GM12878 (cell line): ENCODE measurements around the gene SSTR4. TPM values are rescaled to one million over a fixed set of nuclear protein-coding genes. Genes with fewer than 3 reads are reported as not detected.

ENCODE experiments used
- ATAC-seq: fragments of 200-7000 bp; cut with Tn5 transposase; 3 replicates; pipeline ENCODE4 v1.9.1; 2020; ENCODE audit warnings: mild to moderate bottlenecking, moderate library complexity
- BruUV-seq: library from RNA; stranded (reverse); fragments of 400-500 nt; replicated peaks from 2 replicates; lab custom pipeline; 2021; lab: Mats Ljungman, UMichigan
- CTCF ChIA-PET: fragments of 300-600 bp; sonication (Branson Sonifier 250); formaldehyde crosslinking; extraction: SDS; loops from one replicate; lab custom pipeline; 2021; ENCODE audit warnings: inconsistent platforms; lab: Yijun Ruan, JAX
- POLR2A ChIA-PET: fragments of 350-600 bp; formaldehyde crosslinking; extraction: SDS; loops from one replicate; lab custom pipeline; 2021; ENCODE audit warnings: inconsistent platforms; lab: Charles Lee
- RAD21 ChIA-PET: fragments of 300-600 bp; sonication (Branson Sonifier 250); formaldehyde crosslinking; loops from one replicate; lab custom pipeline; 2023; ENCODE audit warnings: antibody characterized with exemption; ENCODE audit not compliant: unreplicated experiment; lab: Charles Lee
- SMC1A ChIA-PET: fragments of 300-600 bp; sonication (Branson Sonifier 250); formaldehyde crosslinking; loops from one replicate; lab custom pipeline; 2023; ENCODE audit not compliant: unreplicated experiment, uncharacterized antibody; lab: Charles Lee
- DNase-seq: peaks from one replicate; pipeline ENCODE4 v3.0.0-alpha.2; 2011; ENCODE audit warnings: low read depth, low spot score
- FAIRE-seq: peaks from 3 replicates; lab custom pipeline; 2011; peaks lifted over from hg19 to GRCh38; lab: Jason Lieb, UNC
- H2AFZ ChIP-seq: 2 replicates; pipeline ENCODE4 v1.6.0; 2011; ENCODE audit warnings: low read depth, low read length, control low read depth; ENCODE audit not compliant: control insufficient read depth
- H3K27ac ChIP-seq: 2 replicates; pipeline ENCODE4 v1.5.1; 2011; ENCODE audit warnings: control low read depth; ENCODE audit not compliant: control insufficient read depth, insufficient read depth
- H3K27me3 ChIP-seq, 2 experiments: replicated peaks in 1 of 2; 2 replicates each; pipeline versions ENCODE4 v1.6.0 to v1.6.1; 2011; ENCODE audit warnings: low read length in 1 of 2; ENCODE audit not compliant: control insufficient read depth in 2 of 2, insufficient read depth in 2 of 2
- H3K36me3 ChIP-seq, 2 experiments: 2 replicates each; pipeline ENCODE4 v1.5.1; 2011; ENCODE audit warnings: low read length in 1 of 2; ENCODE audit not compliant: control insufficient read depth in 2 of 2, insufficient read depth in 2 of 2
- H3K4me1 ChIP-seq: 2 replicates; pipeline ENCODE4 v1.6.1; 2011; ENCODE audit warnings: mild to moderate bottlenecking, low read length, moderate library complexity, mixed read lengths; ENCODE audit not compliant: control insufficient read depth, insufficient read depth
- H3K4me2 ChIP-seq: 2 replicates; pipeline ENCODE4 v1.6.0; 2011; ENCODE audit warnings: control low read depth; ENCODE audit not compliant: control insufficient read depth, insufficient read depth
- H3K4me3 ChIP-seq: fragments of 200-600 bp; sonication (generic); 2 replicates; pipeline ENCODE4 v1.5.1; 2016
- H3K79me2 ChIP-seq: 2 replicates; pipeline ENCODE4 v1.6.0; 2011; ENCODE audit warnings: low read length; ENCODE audit not compliant: control insufficient read depth, insufficient read depth
- H3K9ac ChIP-seq: 2 replicates; pipeline ENCODE4 v1.8.0; 2011; ENCODE audit warnings: low read length, control low read depth, mixed read lengths; ENCODE audit not compliant: control insufficient read depth, insufficient read depth
- H3K9me3 ChIP-seq: replicated peaks from 3 replicates; pipeline ENCODE4 v1.5.1; 2011; ENCODE audit warnings: mild to moderate bottlenecking, low read length; ENCODE audit not compliant: control insufficient read depth, insufficient read depth
- H4K20me1 ChIP-seq: 2 replicates; pipeline ENCODE4 v1.6.0; 2011; ENCODE audit not compliant: control insufficient read depth, insufficient read depth
- BCL11A ChIP-seq: IDR thresholded peaks from 2 replicates; pipeline ENCODE4 v1.6.1; 2011; ENCODE audit warnings: low read depth, low read length
- CHD2 ChIP-seq: IDR thresholded peaks from 2 replicates; pipeline ENCODE4 v1.6.1; 2011; ENCODE audit warnings: low read depth, low read length, improper control_type of control experiment, borderline replicate concordance
- EGR1 ChIP-seq, 2 experiments: IDR thresholded peaks; 1 replicate in 1 of 2; 2 replicates in 1 of 2; pipeline ENCODE4 v1.6.1; 2011 to 2012; ENCODE audit warnings: low read depth in 2 of 2, low read length in 2 of 2, borderline replicate concordance in 1 of 2, mild to moderate bottlenecking in 1 of 2, moderate library complexity in 1 of 2
- FOS ChIP-seq: IDR thresholded peaks from 3 replicates; pipeline ENCODE4 v1.6.1; 2011; ENCODE audit warnings: borderline replicate concordance; ENCODE audit not compliant: insufficient read length; ENCODE audit errors: extremely low read depth
- GATAD2B ChIP-seq: fragments of 450-650 bp; conservative IDR thresholded peaks from 2 replicates; pipeline ENCODE4 v1.6.1; 2017; ENCODE audit warnings: low read depth, mild to moderate bottlenecking, moderate library complexity
- IRF4 ChIP-seq: IDR thresholded peaks from 2 replicates; pipeline ENCODE4 v1.6.1; 2011; ENCODE audit warnings: low read depth, low read length
- KLF5 ChIP-seq: fragments of 450-650 bp; IDR thresholded peaks from 2 replicates; pipeline ENCODE4 v1.6.1; 2014; ENCODE audit warnings: mild to moderate bottlenecking; ENCODE audit not compliant: partially characterized antibody
- MEF2A ChIP-seq: IDR thresholded peaks from 2 replicates; pipeline ENCODE4 v1.6.1; 2011; ENCODE audit warnings: low read depth, mild to moderate bottlenecking, low read length, moderate library complexity; ENCODE audit not compliant: insufficient read depth
- MTA2 ChIP-seq: fragments of 450-650 bp; IDR thresholded peaks from 2 replicates; pipeline ENCODE4 v1.6.1; 2016; ENCODE audit warnings: low read depth, mild to moderate bottlenecking, moderate library complexity
- MXI1 ChIP-seq: fragments of 150-350 bp; IDR thresholded peaks from 2 replicates; pipeline ENCODE4 v1.6.1; 2011; ENCODE audit warnings: low read depth, mild to moderate bottlenecking, inconsistent platforms, low read length, improper control_type of control experiment
- NBN ChIP-seq: fragments of 450-650 bp; IDR thresholded peaks from 2 replicates; pipeline ENCODE4 v1.6.1; 2016
- SMC3 ChIP-seq: IDR thresholded peaks from 2 replicates; pipeline ENCODE4 v1.6.1; 2011; ENCODE audit warnings: low read length, improper control_type of control experiment, borderline replicate concordance
- SREBF2 ChIP-seq: IDR thresholded peaks from 2 replicates; pipeline ENCODE4 v1.6.1; 2012; ENCODE audit warnings: mild to moderate bottlenecking, low read length
- TCF3 ChIP-seq: IDR thresholded peaks from 2 replicates; pipeline ENCODE4 v1.6.1; 2012; ENCODE audit warnings: low read depth, mild to moderate bottlenecking, low read length, borderline replicate concordance; ENCODE audit not compliant: insufficient read depth
- ZNF274 ChIP-seq: IDR thresholded peaks from one replicate; pipeline ENCODE4 v1.8.0; 2011; ENCODE audit not compliant: insufficient read length, insufficient read depth
- ZZZ3 ChIP-seq: IDR thresholded peaks from 2 replicates; pipeline ENCODE4 v1.6.1; 2011; ENCODE audit warnings: low read depth; ENCODE audit not compliant: control insufficient read depth, insufficient read length
- WGBS: methylation state at CpG from one replicate; pipeline ENCODE4 v1.1.6; 2016; ENCODE audit warnings: low lambda C conversion rate; ENCODE audit not compliant: insufficient replicate concordance, insufficient coverage; ENCODE audit errors: missing lambda C conversion rate; 5-methylcytosine and 5-hydroxymethylcytosine counted together
- in situ Hi-C: fragments of 300-500 bp; cut with MboI; formaldehyde crosslinking; loops from 9 replicates; pipeline ENCODE4 v1.14.3; 2018; ENCODE audit warnings: mixed read lengths
- intact Hi-C: fragments of 100-400 bp; cut with micrococcal nuclease; formaldehyde crosslinking; loops from one replicate; pipeline ENCODE4 v1.14.2; 2022; ENCODE audit not compliant: unreplicated experiment
- polyA plus RNA-seq, 11 experiments: library from polyadenylated mRNA; depleted of rRNA in 4 of 11; unstranded in 6 of 11; stranded (reverse) in 5 of 11; fragments of >200 nt; fragmentation: Nextera tagmentation in 4 of 11; fragmentation: Illumina TruSeq in 1 of 11; extraction: Ambion mirVana in 4 of 11; extraction: Trizol in 1 of 11; gene quantifications; 1 replicate in 1 of 11; 2 replicates in 10 of 11; pipeline versions ENCODE4 v1.2.1 to v1.2.3, GENCODE V29; 2011 to 2016; ENCODE audit warnings: inconsistent platforms in 2 of 11, missing spikeins in 2 of 11, low read depth in 1 of 11
- total RNA-seq, 4 experiments: library from RNA; depleted of rRNA in 3 of 4; stranded (reverse); fragments of >200 nt in 3 of 4; fragmentation: Illumina TruSeq in 1 of 4; extraction: Trizol in 1 of 4; gene quantifications; 2 replicates each; pipeline versions ENCODE4 v1.2.1 to v1.2.3, GENCODE V29; 2013 to 2021
- TF ChIP-seq, protein P1 (sequence below): fragments of 450-650 bp; IDR thresholded peaks from 2 replicates; pipeline ENCODE4 v1.6.1; 2017; ENCODE audit warnings: mild to moderate bottlenecking, moderate library complexity
- TF ChIP-seq, protein P2 (sequence below): fragments of 450-650 bp; IDR thresholded peaks from 2 replicates; pipeline ENCODE4 v1.6.1; 2016; ENCODE audit warnings: mild to moderate bottlenecking, moderate library complexity, borderline replicate concordance

The SSTR4 gene
- total and polyA plus RNA-seq, 10 of the 15 experiments (the other 5 are each of a cell fraction or from before 2014, with no cell fraction given): not detected

DNA sequence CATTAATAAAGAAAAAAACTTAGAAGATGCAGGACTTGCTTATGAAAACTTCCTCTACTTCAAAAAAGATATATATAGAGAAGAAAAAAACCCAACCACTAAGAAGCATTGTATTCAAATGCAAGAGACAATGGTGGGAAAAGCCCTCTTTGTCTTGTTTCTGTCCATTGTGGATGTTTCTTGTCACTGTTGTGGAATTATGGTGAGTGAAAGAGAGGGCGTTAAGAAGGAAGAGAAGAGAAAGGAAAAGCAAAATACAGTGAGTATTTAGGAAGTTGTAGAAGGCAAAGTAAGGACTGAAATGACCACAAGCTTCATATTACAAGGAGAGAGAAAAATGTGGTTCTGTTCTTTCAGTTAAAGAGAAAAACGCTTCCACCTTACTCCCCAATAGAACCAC, 28.5 kb downstream of the SSTR4 start:
- ChIA-PET SMC1A (interaction anchor here (0.6 to 6.6 kb wide), 15 partner anchors 10 to 263 kb away, joined by 3 to 27 read pairs (median 4); partner anchors contain the start of gene CD93), POLR2A (no interaction called here), RAD21 (interaction anchor here (0.9 kb wide), 1 partner anchor 138 kb away, joined by 3 read pairs; no protein-coding TSS in a partner anchor), CTCF (interaction anchor here (0.7 to 3.6 kb wide), 7 partner anchors 10 to 171 kb away, joined by 3 to 19 read pairs (median 5); no protein-coding TSS in a partner anchor)
- no peak overlapping the region for H3K4me3 ChIP-seq
- no peaks in the 10 kb centered on the region for H3K79me2 ChIP-seq
- in situ Hi-C loops (no loop called here), intact Hi-C loops (loop anchor here (5.0 kb wide), 1 partner anchor 129 kb away; no protein-coding TSS in a partner anchor)
- H3K27ac ChIP-seq: no peak overlapping the region
- WGBS: 0% methylated on average over 2 of the region's 2 CpGs
- H2AFZ ChIP-seq: no peak overlapping the region
- DNase-seq (no peak), ATAC-seq (no peak), FAIRE-seq (peak; percentile 18)
- H3K36me3 ChIP-seq: no peaks in the 10 kb centered on the region
- H3K4me2 ChIP-seq: no peak overlapping the region
- no peaks in the 10 kb centered on the region for H3K9me3 ChIP-seq
- no peaks in the 10 kb centered on the region for H3K27me3 ChIP-seq
- no peaks in the 10 kb centered on the region for H4K20me1 ChIP-seq
- no peak overlapping the region for H3K9ac ChIP-seq
- BruUV-seq: no TSS peak
- H3K4me1 ChIP-seq: no peaks in the 10 kb centered on the region
- TF ChIP-seq MXI1 (no peak), KLF5 (no peak), CHD2 (no peak), MTA2 (0 out of 2 replicates have a peak, but pooled peaks have one; percentile 23), GATAD2B (no peak), FOS (no peak), ZZZ3 (no peak), BCL11A (no peak), EGR1 (IDR thresholded peaks at IDR 0.05; ENCODE audit: borderline replicate concordance in 1 of 2, low read depth in 2 of 2, low read length in 2 of 2) (no peak), SMC3 (no peak), MEF2A (no peak), IRF4 (no peak), SREBF2 (no peak), TCF3 (no peak), ZNF274 (no peak), NBN (0 out of 2 replicates have a peak, but pooled peaks have one; percentile 43)
- TF ChIP-seq, protein P1, sequence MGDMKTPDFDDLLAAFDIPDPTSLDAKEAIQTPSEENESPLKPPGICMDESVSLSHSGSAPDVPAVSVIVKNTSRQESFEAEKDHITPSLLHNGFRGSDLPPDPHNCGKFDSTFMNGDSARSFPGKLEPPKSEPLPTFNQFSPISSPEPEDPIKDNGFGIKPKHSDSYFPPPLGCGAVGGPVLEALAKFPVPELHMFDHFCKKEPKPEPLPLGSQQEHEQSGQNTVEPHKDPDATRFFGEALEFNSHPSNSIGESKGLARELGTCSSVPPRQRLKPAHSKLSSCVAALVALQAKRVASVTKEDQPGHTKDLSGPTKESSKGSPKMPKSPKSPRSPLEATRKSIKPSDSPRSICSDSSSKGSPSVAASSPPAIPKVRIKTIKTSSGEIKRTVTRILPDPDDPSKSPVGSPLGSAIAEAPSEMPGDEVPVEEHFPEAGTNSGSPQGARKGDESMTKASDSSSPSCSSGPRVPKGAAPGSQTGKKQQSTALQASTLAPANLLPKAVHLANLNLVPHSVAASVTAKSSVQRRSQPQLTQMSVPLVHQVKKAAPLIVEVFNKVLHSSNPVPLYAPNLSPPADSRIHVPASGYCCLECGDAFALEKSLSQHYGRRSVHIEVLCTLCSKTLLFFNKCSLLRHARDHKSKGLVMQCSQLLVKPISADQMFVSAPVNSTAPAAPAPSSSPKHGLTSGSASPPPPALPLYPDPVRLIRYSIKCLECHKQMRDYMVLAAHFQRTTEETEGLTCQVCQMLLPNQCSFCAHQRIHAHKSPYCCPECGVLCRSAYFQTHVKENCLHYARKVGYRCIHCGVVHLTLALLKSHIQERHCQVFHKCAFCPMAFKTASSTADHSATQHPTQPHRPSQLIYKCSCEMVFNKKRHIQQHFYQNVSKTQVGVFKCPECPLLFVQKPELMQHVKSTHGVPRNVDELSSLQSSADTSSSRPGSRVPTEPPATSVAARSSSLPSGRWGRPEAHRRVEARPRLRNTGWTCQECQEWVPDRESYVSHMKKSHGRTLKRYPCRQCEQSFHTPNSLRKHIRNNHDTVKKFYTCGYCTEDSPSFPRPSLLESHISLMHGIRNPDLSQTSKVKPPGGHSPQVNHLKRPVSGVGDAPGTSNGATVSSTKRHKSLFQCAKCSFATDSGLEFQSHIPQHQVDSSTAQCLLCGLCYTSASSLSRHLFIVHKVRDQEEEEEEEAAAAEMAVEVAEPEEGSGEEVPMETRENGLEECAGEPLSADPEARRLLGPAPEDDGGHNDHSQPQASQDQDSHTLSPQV: no peak
- TF ChIP-seq, protein P2, sequence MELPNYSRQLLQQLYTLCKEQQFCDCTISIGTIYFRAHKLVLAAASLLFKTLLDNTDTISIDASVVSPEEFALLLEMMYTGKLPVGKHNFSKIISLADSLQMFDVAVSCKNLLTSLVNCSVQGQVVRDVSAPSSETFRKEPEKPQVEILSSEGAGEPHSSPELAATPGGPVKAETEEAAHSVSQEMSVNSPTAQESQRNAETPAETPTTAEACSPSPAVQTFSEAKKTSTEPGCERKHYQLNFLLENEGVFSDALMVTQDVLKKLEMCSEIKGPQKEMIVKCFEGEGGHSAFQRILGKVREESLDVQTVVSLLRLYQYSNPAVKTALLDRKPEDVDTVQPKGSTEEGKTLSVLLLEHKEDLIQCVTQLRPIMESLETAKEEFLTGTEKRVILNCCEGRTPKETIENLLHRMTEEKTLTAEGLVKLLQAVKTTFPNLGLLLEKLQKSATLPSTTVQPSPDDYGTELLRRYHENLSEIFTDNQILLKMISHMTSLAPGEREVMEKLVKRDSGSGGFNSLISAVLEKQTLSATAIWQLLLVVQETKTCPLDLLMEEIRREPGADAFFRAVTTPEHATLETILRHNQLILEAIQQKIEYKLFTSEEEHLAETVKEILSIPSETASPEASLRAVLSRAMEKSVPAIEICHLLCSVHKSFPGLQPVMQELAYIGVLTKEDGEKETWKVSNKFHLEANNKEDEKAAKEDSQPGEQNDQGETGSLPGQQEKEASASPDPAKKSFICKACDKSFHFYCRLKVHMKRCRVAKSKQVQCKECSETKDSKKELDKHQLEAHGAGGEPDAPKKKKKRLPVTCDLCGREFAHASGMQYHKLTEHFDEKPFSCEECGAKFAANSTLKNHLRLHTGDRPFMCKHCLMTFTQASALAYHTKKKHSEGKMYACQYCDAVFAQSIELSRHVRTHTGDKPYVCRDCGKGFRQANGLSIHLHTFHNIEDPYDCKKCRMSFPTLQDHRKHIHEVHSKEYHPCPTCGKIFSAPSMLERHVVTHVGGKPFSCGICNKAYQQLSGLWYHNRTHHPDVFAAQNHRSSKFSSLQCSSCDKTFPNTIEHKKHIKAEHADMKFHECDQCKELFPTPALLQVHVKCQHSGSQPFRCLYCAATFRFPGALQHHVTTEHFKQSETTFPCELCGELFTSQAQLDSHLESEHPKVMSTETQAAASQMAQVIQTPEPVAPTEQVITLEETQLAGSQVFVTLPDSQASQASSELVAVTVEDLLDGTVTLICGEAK: no peak
